Activated CD8-positive, alpha-beta memory T cell treated with anti-CD3 and anti-CD28 coated beads for 48 hours (primary cell): ENCODE data around the gene OGG1.

Experiments
- DNase-seq, 3 experiments: peaks; one replicate each; pipeline ENCODE4 v3.0.0-alpha.2; 2020; ENCODE audit warnings: low read depth in 2 of 3, low spot score in 2 of 3

The OGG1 gene

GRCh38 chr3:9749645-9750555 is at the start of gene OGG1:
Gene OGG1 (plus strand): TSS chr3:9749952. CDS start chr3:9750287, 335 bp downstream.
- peak; percentile 88 to 93 (median 90) for DNase-seq

GRCh38 chr3:9700536-9700935 is 49.2 kb upstream of the OGG1 start:
- no peak for DNase-seq

- DNase-seq = no peak
These were observed 48.7 kb upstream of the OGG1 start for GRCh38 chr3:9701006-9701405.

- DNase-seq = no peak
These were observed 48.0 kb upstream of the OGG1 start for GRCh38 chr3:9701711-9702110.

GRCh38 chr3:9703240-9703639 is 46.5 kb upstream of the OGG1 start:
- no peak for DNase-seq

GRCh38 chr3:9703736-9704346 is 45.9 kb upstream of the OGG1 start, which contains the start of gene CPNE9:
Gene CPNE9 (plus strand): TSS chr3:9703833. CDS start chr3:9703997, 164 bp downstream.
- no peak for DNase-seq

GRCh38 chr3:9704347-9705322 is 45.1 kb upstream of the OGG1 start:
- DNase-seq = no peak

- DNase-seq = no peak
These were observed 39.5 kb upstream of the OGG1 start for GRCh38 chr3:9710174-9710739.

GRCh38 chr3:9712415-9712814 is 37.3 kb upstream of the OGG1 start:
- no peak for DNase-seq

- no peak for DNase-seq
These were observed 36.6 kb upstream of the OGG1 start for GRCh38 chr3:9713142-9713541.

- DNase-seq = no peak
These were observed 34.6 kb upstream of the OGG1 start for GRCh38 chr3:9715136-9715535.

- DNase-seq = no peak
These were observed 33.9 kb upstream of the OGG1 start for GRCh38 chr3:9715764-9716437.

- no peak for DNase-seq
These were observed 32.8 kb upstream of the OGG1 start for GRCh38 chr3:9716801-9717555.

GRCh38 chr3:9717563-9717962 is 32.2 kb upstream of the OGG1 start:
- DNase-seq = no peak

- no peak for DNase-seq
These were observed 31.6 kb upstream of the OGG1 start for GRCh38 chr3:9718118-9718517.

GRCh38 chr3:9721015-9721699 is 28.6 kb upstream of the OGG1 start:
- no peak for DNase-seq

GRCh38 chr3:9721700-9722060 is 28.1 kb upstream of the OGG1 start:
- DNase-seq = no peak

GRCh38 chr3:9725775-9726515 is 23.8 kb upstream of the OGG1 start:
- no peak for DNase-seq
